ENCODE measurements around the gene DAPP1.

Gene DAPP1

GRCh38 chr4:99863804-99864203 is 47.2 kb downstream of the DAPP1 start:
- Histone ChIP-seq H3K4me3 (ENCODE audit: low read depth, low read length, poor library complexity, severe bottlenecking) (no peak overlapping the region), H3K79me2 (ENCODE audit: insufficient read depth, low read length) (no peaks in the 10 kb centered on the region), H3F3A (ENCODE audit: insufficient read depth, low read length) (no peaks in the 10 kb centered on the region), H3K9ac (ENCODE audit: low read length) (no peak overlapping the region), H3K9me2 (ENCODE audit: low read depth, low read length) (no peaks in the 10 kb centered on the region), H3K4me2 (ENCODE audit: low read length) (no peak overlapping the region), H2AFZ (ENCODE audit: low read length) (no peak overlapping the region), H3K27ac (ENCODE audit: low read depth, low read length, poor library complexity, severe bottlenecking) (no peak overlapping the region), H4K20me1 (ENCODE audit: insufficient read depth, low read length) (no peaks in the 10 kb centered on the region), H3K27me3 (ENCODE audit: insufficient read depth, low read length) (no peaks in the 10 kb centered on the region), H3K9me3 (ENCODE audit: low read length) (no peaks in the 10 kb centered on the region), H3K36me3 (ENCODE audit: insufficient read depth, low read length) (peaks cover 80% of the 10 kb centered on the region), H3K4me1 (ENCODE audit: insufficient read depth, low read length, severe bottlenecking) (peaks cover 7% of the 10 kb centered on the region)
- TF ChIP-seq CTCF (IDR thresholded peaks at IDR 0.05; ENCODE audit: low read length): no peak

- H3K27ac ChIP-seq (ENCODE audit: low read depth, low read length, poor library complexity, severe bottlenecking): no peak overlapping the region
- no peaks in the 10 kb centered on the region for H3K27me3 ChIP-seq (ENCODE audit: insufficient read depth, low read length)
- no peak overlapping the region for H3K9ac ChIP-seq (ENCODE audit: low read length)
- TF ChIP-seq EZH2 (IDR thresholded peaks at IDR 0.05; ENCODE audit: borderline replicate concordance, low read length): no peak
- TF ChIP-seq CTCF (IDR thresholded peaks at IDR 0.05; ENCODE audit: low read length): no peak
- H3K4me2 ChIP-seq (ENCODE audit: low read length): no peak overlapping the region
- H4K20me1 ChIP-seq (ENCODE audit: insufficient read depth, low read length): no peaks in the 10 kb centered on the region
- H2AFZ ChIP-seq (ENCODE audit: low read length): no peak overlapping the region
- H3K36me3 ChIP-seq (ENCODE audit: insufficient read depth, low read length): peaks cover 76% of the 10 kb centered on the region
- no peaks in the 10 kb centered on the region for H3K9me2 ChIP-seq (ENCODE audit: low read depth, low read length)
- H3K79me2 ChIP-seq (ENCODE audit: insufficient read depth, low read length): no peaks in the 10 kb centered on the region
- H3K4me1 ChIP-seq (ENCODE audit: insufficient read depth, low read length, severe bottlenecking): no peaks in the 10 kb centered on the region
- no peaks in the 10 kb centered on the region for H3F3A ChIP-seq (ENCODE audit: insufficient read depth, low read length)
- no peaks in the 10 kb centered on the region for H3K9me3 ChIP-seq (ENCODE audit: low read length)
- H3K4me3 ChIP-seq (ENCODE audit: low read depth, low read length, poor library complexity, severe bottlenecking): no peak overlapping the region
Measured at GRCh38 chr4:99868126-99868596, 51.5 kb downstream of the DAPP1 start.

GRCh38 chr4:99872570-99872969 is 55.9 kb downstream of the DAPP1 start:
- Histone ChIP-seq H3F3A (ENCODE audit: insufficient read depth, low read length) (no peaks in the 10 kb centered on the region), H3K4me2 (ENCODE audit: low read length) (no peak overlapping the region), H3K79me2 (ENCODE audit: insufficient read depth, low read length) (no peaks in the 10 kb centered on the region), H3K27me3 (ENCODE audit: insufficient read depth, low read length) (no peaks in the 10 kb centered on the region), H2AFZ (ENCODE audit: low read length) (no peak overlapping the region), H3K4me3 (ENCODE audit: low read depth, low read length, poor library complexity, severe bottlenecking) (no peak overlapping the region), H3K36me3 (ENCODE audit: insufficient read depth, low read length) (peaks cover 36% of the 10 kb centered on the region), H3K9me3 (ENCODE audit: low read length) (no peaks in the 10 kb centered on the region), H3K27ac (ENCODE audit: low read depth, low read length, poor library complexity, severe bottlenecking) (no peak overlapping the region), H3K9me2 (ENCODE audit: low read depth, low read length) (no peaks in the 10 kb centered on the region), H3K4me1 (ENCODE audit: insufficient read depth, low read length, severe bottlenecking) (no peaks in the 10 kb centered on the region), H4K20me1 (ENCODE audit: insufficient read depth, low read length) (no peaks in the 10 kb centered on the region), H3K9ac (ENCODE audit: low read length) (no peak overlapping the region)
- TF ChIP-seq EZH2 (IDR thresholded peaks at IDR 0.05; ENCODE audit: borderline replicate concordance, low read length): no peak
- TF ChIP-seq CTCF (IDR thresholded peaks at IDR 0.05; ENCODE audit: low read length): no peak

Measured in OCI-LY1 (cell line).